ENCODE results near the gene PTPN6. TPM values are rescaled to one million over a fixed set of nuclear protein-coding genes. Genes with fewer than 3 reads are reported as not detected.

PTPN6 gene
- total and polyA plus RNA-seq, 2 of the 8 experiments (the other 6 are each of a cell fraction or from before 2014, with no cell fraction given) = 16.3 to 28.4 TPM

- Histone ChIP-seq H2BK20ac (ENCODE audit: low read length) (no peak overlapping the region), H3K36me3 (ENCODE audit: control insufficient read depth in 2 of 4, insufficient read depth in 4 of 4, low read length in 3 of 4) (peaks cover 27 to 84% (median 54%) of the 10 kb centered on the region in 4 experiments), H2BK15ac (ENCODE audit: low read length) (no peak overlapping the region), H3K23me2 (ENCODE audit: low read depth, low read length) (no peaks in the 10 kb centered on the region), H2AK5ac (ENCODE audit: low read depth, low read length) (no peak overlapping the region), H3K4ac (replicated peaks; ENCODE audit: insufficient read length, low read depth, low read length) (no peak overlapping the region), H2BK12ac (ENCODE audit: low read depth, low read length) (no peak overlapping the region), H2AFZ (ENCODE audit: low read length) (no peak overlapping the region), H2BK120ac (replicated peaks; ENCODE audit: low read depth, low read length) (no peak overlapping the region), H3K27me3 (replicated peaks in 1 of 4; ENCODE audit: control insufficient read depth in 3 of 4, extremely low read depth in 1 of 4, insufficient read depth in 3 of 4, low read length in 3 of 4) (no peaks in the 10 kb centered on the region), H3K4me3 (ENCODE audit: extremely low read depth in 1 of 4, insufficient read depth in 2 of 4, low read depth in 3 of 4, low read length in 4 of 4) (no peak overlapping the region), H4K91ac (replicated peaks; ENCODE audit: insufficient read length, low read length) (no peak overlapping the region), H4K5ac (ENCODE audit: insufficient read length, low read depth, low read length) (no peak overlapping the region), H3K79me1 (ENCODE audit: low read depth, low read length) (0 out of 2 replicates have a peak, but pooled peaks cover 2% of the 10 kb centered on the region), H2BK5ac (ENCODE audit: low read depth, low read length) (no peak overlapping the region), H4K8ac (ENCODE audit: extremely low read depth, insufficient read depth, low read length) (no peak overlapping the region), H4K20me1 (replicated peaks in 1 of 2; ENCODE audit: control insufficient read depth in 1 of 2, insufficient read depth in 2 of 2, low read length in 2 of 2) (peaks cover 8 to 9% of the 10 kb centered on the region in 2 experiments), H3K18ac (ENCODE audit: extremely low read depth, low read length) (no peak overlapping the region), H3K4me1 (replicated peaks in 1 of 4; ENCODE audit: control insufficient read depth in 3 of 4, insufficient read depth in 4 of 4, low read length in 3 of 4) (peaks cover 0 to 6% (median under 1%) of the 10 kb centered on the region in 4 experiments; a peak in 2 of 7 replicates), H3K9me3 (ENCODE audit: insufficient read depth in 2 of 2, low read depth in 1 of 2, low read length in 1 of 2) (no peaks in the 10 kb centered on the region), H3K79me2 (ENCODE audit: control insufficient read depth in 1 of 2, insufficient read depth in 2 of 2, low read length in 2 of 2) (no peaks in the 10 kb centered on the region), H3K4me2 (ENCODE audit: insufficient read depth in 1 of 2, low read depth in 2 of 2, low read length in 2 of 2) (no peak overlapping the region), H3K14ac (ENCODE audit: insufficient read length) (no peak overlapping the region), H3K56ac (replicated peaks; ENCODE audit: insufficient read length, low read depth, low read length) (no peak overlapping the region), H3K9ac (replicated peaks in 1 of 4; ENCODE audit: extremely low read depth in 1 of 4, low read depth in 3 of 4, low read length in 3 of 4) (no peak overlapping the region), H3K27ac (ENCODE audit: low read depth, low read length) (no peak overlapping the region), H3K23ac (ENCODE audit: insufficient read length) (no peak overlapping the region)
- FAIRE-seq = no peak
- no peak for DNase-seq (ENCODE audit: low read depth in 1 of 2, low spot score in 2 of 2)
- WGBS, 2 experiments (ENCODE audit: extremely low coverage in 1 of 2, insufficient coverage in 1 of 2, insufficient read length in 1 of 2, insufficient replicate concordance in 2 of 2, low coverage in 1 of 2, low lambda C conversion rate in 2 of 2, missing lambda C conversion rate in 1 of 2) = 86% methylated on average over 3 of the region's 3 CpGs; no CpG with 5 or more reads in 1 of the 2 experiments
- ChIA-PET CTCF (ENCODE audit: partially characterized antibody) (interaction anchor here (0.8 to 1.4 kb wide), 5 partner anchors 12 to 112 kb away, joined by 3 to 4 read pairs (median 3); no protein-coding TSS in a partner anchor), POLR2A (ENCODE audit: partially characterized antibody) (interaction anchor here (1.1 to 30.5 kb wide), 12 partner anchors 10 to 152 kb away, joined by 3 to 1596 read pairs (median 4); partner anchors contain the start of genes ATN1, C12orf57, CLSTN3 and PTPN6)
- no peak for TF ChIP-seq NRF1 (IDR thresholded peaks at IDR 0.05; ENCODE audit: low read depth, low read length)
Observed at GRCh38 chr12:6978611-6979011, 27.5 kb downstream of the PTPN6 start.
